ENCODE data around the gene AHRR.

DNA sequence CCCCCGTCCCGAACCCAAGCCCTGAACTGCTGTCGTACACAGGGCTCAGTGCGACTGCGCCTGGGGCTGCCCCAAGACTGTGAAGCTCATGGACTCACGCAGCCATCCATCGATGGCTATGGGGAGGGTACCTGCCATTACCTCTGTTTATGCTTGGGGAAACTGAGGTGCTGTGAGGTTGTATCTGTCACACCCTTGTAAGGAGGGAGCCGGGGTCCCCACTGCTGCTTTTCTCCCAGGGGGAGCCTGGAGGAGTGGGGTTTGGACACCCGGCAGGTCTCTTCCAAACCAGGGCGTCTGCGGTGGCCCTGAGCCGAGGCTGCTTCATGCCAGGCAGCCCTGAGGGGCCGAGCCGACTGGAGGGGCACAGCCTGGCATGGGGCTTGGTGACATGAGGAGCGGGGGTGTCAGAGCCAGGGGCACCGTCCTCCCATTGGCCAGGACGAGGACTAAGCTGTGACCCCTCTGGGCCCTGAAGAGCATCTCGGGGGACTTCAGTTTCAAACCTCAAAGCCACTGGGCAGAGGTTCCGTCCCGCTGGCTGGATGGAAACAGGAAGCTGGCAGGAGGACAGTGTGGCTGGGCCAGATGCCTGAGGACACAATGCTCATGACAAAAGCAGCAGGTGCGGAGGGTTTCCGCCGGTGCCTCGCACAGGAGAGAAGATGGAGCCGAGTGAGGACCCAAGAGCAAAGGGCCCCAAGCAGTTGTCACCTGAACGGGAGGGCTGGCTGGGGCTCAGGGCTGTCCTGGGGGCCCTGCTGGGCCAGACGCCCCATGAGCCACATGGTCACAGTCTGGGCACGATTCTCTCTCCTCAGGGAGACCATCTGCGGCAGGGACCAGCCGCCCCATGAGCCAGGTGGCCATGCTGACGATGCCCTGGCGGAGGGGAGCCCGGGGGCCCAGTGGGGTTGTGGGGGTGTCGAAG, 67.0 kb downstream of the AHRR start:
- TF ChIP-seq CTCF (IDR thresholded peaks at IDR 0.05; ENCODE audit: insufficient read depth, low read depth, low read length) (no peak), EZH2 (IDR thresholded peaks at IDR 0.05; ENCODE audit: insufficient read depth, low read length) (no peak)
